HG03196 (cell line): ENCODE data around the gene BTN3A1.

Experiments
- ATAC-seq: cut with Tn5 transposase; IDR thresholded peaks from one replicate; pipeline ENCODE4 v1.9.1; 2021; ENCODE audit not compliant: unreplicated experiment

BTN3A1 gene

DNA sequence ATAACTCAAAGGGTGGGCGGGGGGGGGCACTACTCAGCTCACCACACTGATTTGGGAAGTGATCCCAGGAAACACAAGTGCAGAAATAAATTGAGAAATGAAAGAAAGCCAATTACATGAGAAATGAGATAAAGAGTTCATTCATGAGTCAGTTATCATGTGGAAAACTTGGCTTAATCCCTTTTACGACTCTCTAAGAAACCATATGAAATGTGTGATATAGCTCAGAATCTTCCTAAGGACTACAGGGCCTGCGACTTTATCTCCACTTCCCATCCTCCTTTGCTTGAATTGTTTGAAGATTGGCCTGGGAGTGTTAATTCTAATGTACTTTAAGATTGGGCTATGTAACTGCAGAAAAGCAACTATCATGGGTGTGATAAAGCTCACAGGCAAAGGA is 22.8 kb upstream of the BTN3A1 start:
- no peak for ATAC-seq

DNA sequence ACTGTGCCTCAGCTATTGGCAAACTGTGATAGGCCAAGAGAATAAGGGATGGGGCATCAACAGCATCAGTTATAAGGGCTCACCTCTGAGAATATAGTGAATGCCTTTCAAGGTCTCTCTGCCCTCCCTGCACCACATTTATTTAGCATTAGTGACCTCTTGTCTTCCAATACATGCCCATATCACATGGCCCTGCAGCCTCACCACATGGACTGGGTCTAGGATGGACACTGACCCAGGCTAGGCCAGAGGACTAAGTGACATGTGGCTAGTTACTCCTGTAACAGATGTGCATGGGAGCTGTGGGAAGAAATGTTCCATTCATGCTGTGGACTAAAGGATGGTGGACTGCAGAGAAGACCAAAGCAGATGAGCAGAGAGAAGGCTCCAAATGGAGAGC is 22.3 kb upstream of the BTN3A1 start:
- ATAC-seq = no peak

DNA sequence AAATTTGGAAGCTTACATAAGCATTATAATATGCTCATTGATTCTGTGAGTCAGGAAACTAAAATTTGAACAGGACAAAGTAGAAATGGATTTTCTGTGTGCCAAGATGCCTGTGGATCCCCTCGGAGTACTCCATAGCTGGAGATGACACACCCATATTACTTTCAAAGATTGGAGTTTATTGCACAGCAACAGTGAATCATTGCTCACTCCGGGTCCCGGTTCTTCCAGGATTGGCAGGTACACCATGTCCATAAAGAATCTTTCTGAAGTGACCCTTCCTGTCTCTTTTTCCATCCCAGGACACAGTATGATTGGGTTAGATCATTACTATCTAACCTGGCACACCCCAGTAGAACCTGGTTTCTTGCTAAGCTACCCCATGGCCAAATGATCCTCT is 21.8 kb upstream of the BTN3A1 start:
- no peak for ATAC-seq

DNA sequence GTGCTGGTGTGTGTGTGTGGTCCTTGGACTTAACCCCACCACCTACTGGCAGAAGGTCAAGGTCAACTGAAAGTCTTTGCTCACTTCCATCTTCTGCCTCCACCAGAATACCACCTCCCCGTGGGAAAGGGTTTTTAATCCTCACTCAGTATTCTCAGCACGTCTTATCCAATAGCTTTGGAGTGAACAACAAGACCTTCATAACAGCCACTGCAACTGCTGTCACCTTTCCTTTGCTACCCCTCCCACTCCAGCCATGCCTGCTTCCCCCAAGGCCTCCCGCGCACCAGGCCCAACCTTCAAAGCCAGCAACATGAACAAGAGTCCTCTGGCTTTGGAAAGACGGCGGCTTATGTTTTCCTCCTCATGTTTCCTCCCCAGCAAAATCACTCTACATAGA is 20.0 kb upstream of the BTN3A1 start:
- no peak for ATAC-seq

DNA sequence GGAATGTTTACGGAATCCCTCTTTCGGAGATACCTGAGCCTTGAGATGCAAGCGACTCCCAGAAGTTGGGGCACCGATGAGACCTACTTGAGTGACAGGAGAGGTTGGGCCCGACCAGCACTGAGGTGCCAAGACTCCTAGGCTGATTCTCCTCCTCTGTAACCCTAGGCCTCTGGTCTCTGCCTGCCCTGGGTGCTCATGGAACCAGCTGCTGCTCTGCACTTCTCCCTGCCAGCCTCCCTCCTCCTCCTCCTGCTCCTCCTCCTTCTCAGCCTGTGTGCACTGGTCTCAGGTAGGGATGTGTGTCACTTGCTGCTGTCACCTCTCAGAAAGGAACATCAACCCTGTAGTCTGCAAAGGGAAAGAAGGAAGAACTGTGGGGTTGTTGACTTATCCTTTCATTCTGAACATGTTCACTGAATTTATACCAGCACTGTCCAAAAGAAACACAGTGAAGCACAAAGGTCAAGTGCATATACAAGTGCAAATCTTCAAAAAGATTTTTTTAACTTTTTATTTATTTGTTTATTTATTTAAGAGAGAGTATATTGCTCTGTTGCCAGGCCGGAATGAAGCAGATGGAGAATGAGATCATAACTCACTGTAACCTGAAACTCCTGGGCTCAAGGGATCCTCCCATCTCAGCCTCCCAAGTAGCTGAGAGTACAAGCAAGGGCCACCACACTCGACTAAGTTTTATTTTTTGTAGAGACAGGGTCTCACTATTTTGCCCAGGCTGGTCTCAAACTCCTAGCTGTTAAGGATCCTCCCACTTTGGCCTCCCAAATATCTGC is 18.3 kb upstream of the BTN3A1 start:
- no peak for ATAC-seq

DNA sequence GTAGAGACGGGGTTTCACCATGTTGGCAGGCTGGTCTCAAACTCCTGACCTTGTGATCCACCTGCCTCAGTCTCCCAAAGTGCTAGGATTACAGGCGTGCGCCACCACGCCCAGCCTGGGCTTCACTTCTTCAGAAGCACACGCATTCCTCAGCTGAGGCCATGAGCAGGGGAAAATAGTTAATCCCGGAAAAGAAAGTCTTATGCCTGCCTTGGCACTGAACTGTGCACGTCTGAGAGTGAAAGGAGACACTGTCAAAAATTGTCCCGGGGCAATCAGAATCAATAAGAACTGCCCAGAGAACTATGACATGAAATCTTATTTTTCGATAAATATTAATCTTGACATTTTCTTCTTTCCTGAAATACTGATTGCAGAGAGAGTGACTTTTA is 16.3 kb upstream of the BTN3A1 start:
- ATAC-seq = no peak

DNA sequence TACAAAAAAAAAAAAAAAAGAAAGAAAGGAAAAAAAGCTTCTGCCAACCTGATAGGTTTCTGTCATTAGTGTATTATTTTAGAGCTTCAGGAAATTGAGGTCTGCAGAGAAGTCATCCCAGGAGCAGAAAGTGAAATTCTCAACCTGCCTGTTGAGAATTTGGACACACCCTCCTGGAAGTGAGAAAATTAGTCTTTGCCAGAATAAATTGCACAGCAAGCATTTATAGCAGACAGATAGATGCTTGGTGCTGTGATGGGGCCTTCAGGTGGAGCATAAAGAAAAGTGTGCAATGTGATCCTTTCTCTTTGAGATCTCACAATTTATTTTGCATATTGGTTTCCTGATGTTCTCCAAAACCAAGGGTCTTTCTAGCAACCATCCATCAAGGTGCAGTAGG is 14.5 kb upstream of the BTN3A1 start:
- ATAC-seq = no peak

DNA sequence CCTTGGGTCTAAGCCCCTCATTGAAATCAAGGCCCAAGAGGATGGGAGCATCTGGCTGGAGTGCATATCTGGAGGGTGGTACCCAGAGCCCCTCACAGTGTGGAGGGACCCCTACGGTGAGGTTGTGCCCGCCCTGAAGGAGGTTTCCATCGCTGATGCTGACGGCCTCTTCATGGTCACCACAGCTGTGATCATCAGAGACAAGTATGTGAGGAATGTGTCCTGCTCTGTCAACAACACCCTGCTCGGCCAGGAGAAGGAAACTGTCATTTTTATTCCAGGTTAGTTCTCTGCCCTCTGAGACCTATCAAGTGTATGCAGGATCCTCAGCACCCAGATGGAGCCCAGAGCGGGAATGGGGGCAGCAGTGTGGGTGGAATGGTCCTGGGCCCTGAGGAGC is 14.1 kb upstream of the BTN3A1 start:
- no peak for ATAC-seq

DNA sequence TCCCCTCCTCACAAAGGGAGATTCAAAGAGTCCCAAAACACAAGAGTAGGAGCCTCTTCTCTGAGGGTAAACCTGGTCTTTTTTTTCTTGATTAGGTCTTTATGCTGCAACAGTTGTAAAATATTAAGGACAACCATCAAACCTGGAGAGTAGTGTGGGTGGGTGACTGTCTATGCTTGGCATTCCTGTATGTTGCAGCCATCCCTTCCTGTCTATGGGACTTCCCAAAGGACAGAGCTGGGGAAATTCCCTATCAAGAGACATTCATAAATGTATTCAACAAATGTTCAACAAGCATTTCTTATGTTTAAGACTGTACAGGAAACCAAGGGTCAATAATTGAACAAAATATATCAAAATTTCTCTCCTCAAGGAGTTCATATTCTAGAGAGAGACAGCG is 13.6 kb upstream of the BTN3A1 start:
- no peak for ATAC-seq

DNA sequence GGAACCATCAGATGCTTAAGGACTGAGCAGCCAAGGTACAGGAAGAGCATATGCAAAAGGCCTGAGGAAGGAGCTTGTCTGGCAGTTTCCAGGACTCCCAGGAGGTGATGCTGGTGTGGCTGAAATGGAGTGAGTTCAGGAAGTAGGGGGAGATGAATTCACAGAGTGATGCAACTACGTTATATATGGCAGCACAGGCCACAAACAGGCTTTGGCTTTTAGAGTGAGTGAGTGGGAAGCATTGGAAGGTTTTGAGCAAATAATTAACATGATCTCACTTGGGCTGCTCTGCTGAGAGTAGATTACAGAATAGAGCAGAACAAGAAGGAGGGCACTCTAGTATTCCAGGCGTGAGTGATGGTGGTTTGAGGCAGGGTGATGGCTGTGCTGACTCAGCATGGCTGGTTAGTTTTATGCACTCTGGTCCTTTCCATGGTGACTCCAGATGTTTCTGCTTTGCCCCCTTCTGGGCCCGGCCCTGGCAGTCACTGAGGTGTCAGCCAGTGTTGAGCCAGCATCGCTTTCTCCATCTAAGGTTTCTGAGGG is 12.7 kb upstream of the BTN3A1 start:
- no peak for ATAC-seq

DNA sequence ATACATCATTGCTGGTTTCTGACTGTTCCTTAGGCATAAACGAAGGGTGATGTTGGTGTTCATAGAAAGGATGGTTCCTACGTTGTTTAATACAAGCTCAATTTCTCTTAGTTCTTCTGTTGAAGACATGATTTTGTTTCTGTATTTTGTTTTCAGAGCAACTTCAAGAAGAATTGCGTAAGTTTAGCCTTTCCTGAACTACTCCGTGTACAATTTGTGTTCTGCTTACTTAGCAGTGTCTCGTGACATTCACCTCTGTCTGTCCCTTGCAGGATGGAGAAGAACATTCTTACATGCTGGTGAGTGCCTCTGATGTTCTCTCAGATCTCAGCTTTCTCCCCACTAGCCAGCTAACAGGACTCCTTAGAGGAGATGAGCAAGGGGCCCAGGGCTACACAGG is 11.5 kb upstream of the BTN3A1 start:
- ATAC-seq = no peak

DNA sequence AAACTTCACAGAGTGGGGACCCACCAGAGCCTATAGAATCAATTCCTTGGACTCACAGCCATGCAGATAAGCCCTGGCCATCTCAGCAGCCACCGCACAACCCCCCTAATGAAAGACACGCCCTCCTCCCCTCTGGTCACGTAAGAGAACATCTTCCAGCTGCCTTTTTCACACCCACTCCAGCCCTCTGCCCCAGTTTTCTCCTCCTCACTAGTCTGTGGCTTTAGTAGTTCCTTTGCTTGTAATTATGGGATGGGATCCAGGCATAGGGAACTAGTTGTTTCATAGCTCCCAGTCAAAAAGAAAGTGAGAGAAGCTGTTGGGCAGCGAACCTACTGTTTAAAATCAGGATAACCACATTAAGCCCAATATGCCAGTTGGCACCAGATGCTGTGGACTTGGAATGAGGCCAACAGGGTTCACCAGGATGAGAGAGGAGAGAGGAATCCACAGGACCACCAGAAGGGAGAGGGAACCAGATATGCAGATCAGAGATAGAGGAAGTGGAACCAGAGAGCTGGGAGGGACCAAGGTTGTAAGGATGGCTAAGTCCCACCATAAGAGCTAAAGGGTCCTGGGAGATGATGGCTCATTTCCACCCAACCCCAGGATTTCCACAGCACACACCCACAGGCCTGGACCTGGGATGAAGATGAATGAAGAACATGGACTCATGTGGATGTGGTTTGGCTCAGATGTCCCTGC is 9.0 kb upstream of the BTN3A1 start:
- no peak for ATAC-seq

DNA sequence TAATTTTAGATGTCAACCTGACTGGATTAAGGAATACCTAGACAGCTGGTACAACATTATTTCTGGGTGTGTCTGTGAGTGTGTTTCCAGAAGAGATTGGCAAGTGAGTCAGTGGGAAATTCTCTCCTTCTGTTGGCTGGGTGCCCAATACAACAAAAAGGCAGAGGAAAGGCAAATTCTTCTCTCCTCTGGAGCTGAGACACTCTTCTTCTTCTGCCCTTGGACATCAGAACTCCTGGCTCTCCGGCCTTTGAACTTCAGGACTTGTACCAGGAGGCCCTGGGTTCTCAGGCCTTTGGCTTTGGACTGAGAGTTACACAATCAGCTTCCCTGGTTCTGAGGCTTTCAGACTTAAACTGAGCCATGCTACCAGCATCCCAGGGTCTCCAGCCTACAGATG is 7.8 kb upstream of the BTN3A1 start:
- ATAC-seq = no peak

DNA sequence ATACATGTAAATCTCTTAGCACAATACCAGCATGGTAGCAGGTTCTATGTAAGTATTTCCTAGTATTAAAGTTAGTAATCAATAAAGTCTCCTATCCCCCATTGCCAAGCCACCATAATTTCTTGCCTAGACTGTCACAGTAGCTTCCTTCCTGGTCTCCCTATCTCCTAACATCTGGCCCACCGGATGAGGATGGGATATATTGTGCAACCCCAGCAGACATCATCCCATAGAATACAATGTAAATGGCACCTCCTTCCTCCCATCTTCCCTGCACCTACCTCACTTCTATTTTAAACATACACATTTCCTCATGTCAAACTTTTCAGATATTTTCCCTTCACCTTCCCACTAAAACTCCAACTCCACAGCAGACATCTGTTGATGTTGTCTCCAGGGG is 3.5 kb upstream of the BTN3A1 start:
- no peak for ATAC-seq

DNA sequence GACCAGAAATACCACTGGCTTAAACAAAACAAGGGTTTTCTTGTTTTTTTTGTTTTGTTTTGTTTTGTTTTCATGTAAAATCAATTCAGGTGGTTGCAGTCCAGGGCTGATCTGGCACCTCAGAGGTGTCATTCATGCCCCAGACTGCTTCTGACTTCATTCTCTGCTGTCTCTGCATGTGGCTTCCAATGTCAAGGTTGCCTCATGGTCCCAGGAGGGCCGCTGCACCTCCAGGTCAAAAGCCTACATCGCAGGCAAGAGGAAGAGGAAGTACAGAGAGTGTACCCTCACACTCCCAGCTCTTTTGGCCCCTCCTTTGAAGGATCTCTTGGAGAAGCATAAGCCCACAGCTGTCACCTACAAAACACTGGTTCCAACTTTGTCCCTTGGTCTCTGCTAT is 1.4 kb upstream of the BTN3A1 start:
- no peak for ATAC-seq

DNA sequence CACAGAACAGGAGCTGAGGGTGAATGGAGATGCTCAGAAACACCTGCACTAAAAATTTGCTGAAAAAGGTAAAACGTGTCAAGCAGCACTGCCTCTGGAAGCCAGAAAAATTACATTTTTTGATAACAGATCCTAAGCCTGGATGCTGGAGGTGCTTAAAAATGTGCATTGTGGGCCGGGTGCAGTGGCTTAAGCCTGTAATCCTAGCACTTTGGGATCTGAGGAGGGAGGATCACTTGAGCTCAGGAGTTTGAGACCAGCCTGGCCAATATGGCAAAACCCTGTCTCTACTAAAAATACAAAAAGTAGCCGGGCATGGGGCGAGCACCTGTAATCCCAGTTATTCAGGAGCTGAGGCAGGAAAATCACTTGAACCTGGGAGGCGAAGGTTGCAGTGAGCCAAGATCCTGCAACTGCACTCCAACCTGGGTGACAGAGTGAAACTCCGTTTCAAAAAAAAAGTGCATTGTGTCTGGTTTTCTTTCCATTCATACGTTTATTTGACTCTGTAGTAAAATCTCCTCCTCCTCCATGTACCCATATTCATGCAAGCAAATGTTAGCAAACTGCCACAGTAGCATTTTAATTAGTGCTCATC is 587 bp upstream of the BTN3A1 start:
- no peak for ATAC-seq

DNA sequence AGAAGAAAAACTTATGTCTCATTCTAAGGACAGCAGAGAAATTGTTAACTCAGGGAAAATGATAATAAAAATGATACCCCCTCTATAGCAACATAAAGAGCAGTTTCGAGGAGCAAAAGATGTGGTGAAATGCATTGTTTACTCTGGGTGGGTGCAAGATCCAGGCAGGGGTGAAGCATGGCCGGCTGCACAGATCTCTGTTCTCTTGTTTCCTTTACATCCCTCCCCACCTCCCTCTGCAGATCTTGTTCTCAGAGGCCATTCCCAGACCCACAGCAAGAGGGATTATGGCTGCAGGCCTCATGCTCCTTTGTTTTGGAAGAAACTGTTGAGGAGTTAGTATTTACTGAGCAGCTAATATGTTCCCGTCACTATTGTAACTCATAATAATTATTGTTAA is 1.8 kb downstream of the BTN3A1 start:
- no peak for ATAC-seq

DNA sequence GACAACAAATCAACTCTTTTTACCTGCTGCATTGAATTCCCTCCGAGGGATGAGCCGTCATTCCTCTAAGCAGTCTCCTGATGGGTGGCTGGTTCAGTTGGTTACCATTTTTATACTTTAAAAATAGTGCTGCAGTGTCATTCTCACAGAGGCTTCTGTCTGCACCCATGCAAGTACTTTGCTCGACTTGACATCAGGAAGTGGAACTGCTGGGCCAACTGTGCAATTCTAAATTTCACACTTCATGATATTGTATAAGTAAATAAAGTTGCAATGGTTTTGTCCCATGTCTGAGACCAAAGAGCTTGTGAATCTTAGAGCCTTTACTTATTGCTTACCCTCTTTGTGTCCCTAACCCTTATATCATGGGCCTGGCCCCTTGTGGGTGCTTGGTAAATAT is 2.5 kb downstream of the BTN3A1 start:
- ATAC-seq = no peak

DNA sequence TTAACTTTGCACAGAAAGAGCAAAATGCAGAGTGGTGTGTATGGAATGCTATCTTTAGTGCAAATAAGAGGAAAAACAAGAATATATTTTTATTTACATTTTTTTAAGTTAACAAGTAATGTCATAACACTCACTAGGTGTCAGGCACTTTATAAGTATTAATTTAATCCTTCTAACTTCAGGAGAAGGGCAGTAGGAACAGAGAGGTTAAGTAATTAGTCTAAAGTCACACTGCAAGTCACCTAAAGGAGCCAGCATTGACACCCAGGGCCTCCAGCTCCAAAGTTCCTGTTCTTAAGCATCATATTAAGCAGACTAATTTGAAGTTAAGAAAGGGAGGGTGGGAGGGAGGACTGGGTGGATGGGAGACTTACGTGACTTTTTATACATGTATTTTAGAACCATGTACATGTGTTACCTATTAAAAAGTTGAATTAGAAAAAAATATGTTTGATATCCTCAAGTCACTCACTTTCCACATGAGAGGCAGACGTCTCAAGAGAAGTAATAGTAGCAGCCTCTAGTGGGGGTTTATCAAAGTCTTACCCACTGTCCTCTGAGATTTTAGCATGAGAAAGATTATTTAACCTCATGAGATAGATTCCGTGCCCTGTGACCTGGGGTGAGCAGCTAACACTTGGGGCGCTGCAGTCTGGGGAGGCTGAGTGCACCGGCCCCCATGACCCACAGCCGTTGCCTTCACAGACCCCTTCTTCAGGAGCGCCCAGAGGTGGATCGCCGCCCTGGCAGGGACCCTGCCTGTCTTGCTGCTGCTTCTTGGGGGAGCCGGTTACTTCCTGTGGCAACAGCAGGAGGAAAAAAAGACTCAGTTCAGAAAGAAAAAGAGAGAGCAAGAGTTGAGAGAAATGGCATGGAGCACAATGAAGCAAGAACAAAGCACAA is 7.0 kb downstream of the BTN3A1 start:
- no peak for ATAC-seq

DNA sequence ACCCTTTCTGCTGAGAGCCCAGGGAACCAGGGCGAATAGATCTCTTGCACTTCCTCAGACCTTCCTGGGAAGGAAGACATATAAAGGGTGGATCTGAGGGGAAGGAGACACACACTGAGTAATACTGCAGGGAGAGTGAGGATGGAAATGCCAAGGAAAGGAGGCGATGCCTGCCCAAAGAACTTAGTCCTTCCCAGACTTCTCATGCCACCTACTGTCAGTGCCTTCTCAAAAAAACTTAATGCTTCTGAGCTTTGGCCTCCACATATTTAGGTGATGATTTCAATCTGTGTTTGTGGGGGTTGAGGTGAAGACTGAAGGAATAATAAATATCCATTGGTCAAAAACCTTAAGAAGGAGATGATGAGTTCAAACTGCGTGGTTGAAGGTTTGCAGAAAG is 9.7 kb downstream of the BTN3A1 start:
- ATAC-seq = no peak

DNA sequence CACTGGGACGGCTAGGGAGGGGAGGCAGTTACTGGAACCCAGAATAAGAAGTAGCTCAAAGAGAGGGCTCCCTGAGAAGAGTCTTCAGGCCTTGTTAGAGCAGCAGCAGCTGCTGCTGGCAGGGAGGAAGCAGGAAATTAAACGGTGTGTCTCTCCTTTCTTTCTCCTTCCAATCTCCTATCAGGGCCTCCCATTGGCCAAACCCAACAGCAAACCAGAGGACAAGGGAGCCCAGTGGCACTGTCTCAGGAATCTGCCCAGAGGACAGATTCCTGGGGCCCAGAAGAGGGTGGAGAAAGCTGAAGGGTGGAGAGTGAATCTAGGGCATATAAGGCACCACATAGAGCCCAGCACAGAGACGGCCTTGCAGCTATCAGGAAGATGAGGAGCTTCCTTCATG is 10.2 kb downstream of the BTN3A1 start:
- ATAC-seq = no peak
